WTC11 (cell line): ENCODE measurements around the gene ATP5F1A. TPM values are rescaled to one million over a fixed set of nuclear protein-coding genes. Genes with fewer than 3 reads are reported as not detected.

Experiments
- ATAC-seq: fragments of 200-7000 bp; cut with Tn5 transposase; 2 replicates; pipeline ENCODE4 v1.10.0; 2021; ENCODE audit warnings: mild to moderate bottlenecking, moderate library complexity
- CTCF ChIA-PET: fragments of 300-600 bp; sonication (Branson Sonifier 250); formaldehyde crosslinking; loops from one replicate; lab custom pipeline; 2021; ENCODE audit warnings: antibody characterized with exemption; lab: Charles Lee
- POLR2A ChIA-PET: fragments of 350-600 bp; sonication (Branson Sonifier 250); formaldehyde crosslinking; loops from one replicate; lab custom pipeline; 2021; ENCODE audit warnings: antibody characterized with exemption; lab: Charles Lee
- DNase-seq: peaks from one replicate; pipeline ENCODE4 v3.0.0; 2021; ENCODE audit warnings: low spot score
- H3K27ac Mint-ChIP-seq: 2 replicates; pipeline ENCODE4 v1.8.0; 2021; ENCODE audit warnings: mixed read lengths
- H3K27me3 Mint-ChIP-seq: 2 replicates; pipeline ENCODE4 v1.8.0; 2021; ENCODE audit warnings: low read depth, mild to moderate bottlenecking, moderate library complexity, mixed read lengths
- H3K36me3 Mint-ChIP-seq: 2 replicates; pipeline ENCODE4 v1.8.0; 2021; ENCODE audit warnings: mixed read lengths
- H3K4me1 Mint-ChIP-seq: 2 replicates; pipeline ENCODE4 v1.8.0; 2022; ENCODE audit warnings: mixed read lengths
- H3K4me3 Mint-ChIP-seq: 2 replicates; pipeline ENCODE4 v1.8.0; 2021; ENCODE audit warnings: mild to moderate bottlenecking, moderate library complexity, mixed read lengths
- H3K9me3 Mint-ChIP-seq: 2 replicates; pipeline ENCODE4 v1.8.0; 2021; ENCODE audit warnings: mixed read lengths
- AFF4 ChIP-seq: sonication (generic); formaldehyde crosslinking; IDR thresholded peaks from 2 replicates; pipeline ENCODE4 v1.8.1; 2023; ENCODE audit warnings: mild to moderate bottlenecking, missing genetic modification reagents, borderline replicate concordance
- AR ChIP-seq: fragments of 250-450 bp; sonication (Bioruptor Pico); IDR thresholded peaks from 2 replicates; pipeline ENCODE4 v1.9.0; 2021; ENCODE audit warnings: mild to moderate bottlenecking
- ATF6 ChIP-seq: sonication (generic); formaldehyde crosslinking; IDR thresholded peaks from 2 replicates; pipeline ENCODE4 v1.8.1; 2023; ENCODE audit warnings: mild to moderate bottlenecking, missing genetic modification reagents
- CBFB ChIP-seq: sonication (generic); formaldehyde crosslinking; IDR thresholded peaks from 2 replicates; pipeline ENCODE4 v1.8.1; 2022; ENCODE audit warnings: mild to moderate bottlenecking, low read depth, missing genetic modification reagents
- CREB1 ChIP-seq: sonication (generic); formaldehyde crosslinking; IDR thresholded peaks from 2 replicates; pipeline ENCODE4 v1.8.0; 2023; ENCODE audit warnings: mild to moderate bottlenecking, missing genetic modification reagents
- CTCF ChIP-seq: fragments of 200-600 bp; IDR thresholded peaks from 2 replicates; pipeline ENCODE4 v1.8.0; 2022; ENCODE audit warnings: antibody characterized with exemption
- E2F1 ChIP-seq: sonication (generic); formaldehyde crosslinking; IDR thresholded peaks from 2 replicates; pipeline ENCODE4 v1.8.0; 2022; ENCODE audit warnings: mild to moderate bottlenecking, missing genetic modification reagents
- E2F5 ChIP-seq: sonication (generic); formaldehyde crosslinking; IDR thresholded peaks from 2 replicates; pipeline ENCODE4 v1.8.1; 2022; ENCODE audit warnings: mild to moderate bottlenecking, moderate library complexity, missing genetic modification reagents
- ESRRA ChIP-seq: sonication (generic); formaldehyde crosslinking; IDR thresholded peaks from 2 replicates; pipeline ENCODE4 v1.8.1; 2022; ENCODE audit warnings: mild to moderate bottlenecking, missing genetic modification reagents, borderline replicate concordance
- ETV6 ChIP-seq: sonication (generic); formaldehyde crosslinking; IDR thresholded peaks from 2 replicates; pipeline ENCODE4 v1.8.1; 2022; ENCODE audit warnings: mild to moderate bottlenecking, missing genetic modification reagents
- FOXJ3 ChIP-seq: sonication (generic); formaldehyde crosslinking; IDR thresholded peaks from 2 replicates; pipeline ENCODE4 v1.9.0; 2021; ENCODE audit warnings: missing genetic modification reagents, mild to moderate bottlenecking, borderline replicate concordance
- FOXP1 ChIP-seq: sonication (generic); formaldehyde crosslinking; IDR thresholded peaks from 2 replicates; pipeline ENCODE4 v1.8.0; 2022; ENCODE audit warnings: missing genetic modification reagents, mild to moderate bottlenecking, moderate library complexity, borderline replicate concordance
- HMGXB4 ChIP-seq: sonication (generic); formaldehyde crosslinking; IDR thresholded peaks from 2 replicates; pipeline ENCODE4 v1.8.1; 2023; ENCODE audit warnings: mild to moderate bottlenecking, moderate library complexity, missing genetic modification reagents
- JAZF1 ChIP-seq: fragments of 250-450 bp; sonication (Bioruptor Pico); IDR thresholded peaks from 2 replicates; pipeline ENCODE4 v1.9.0; 2021; ENCODE audit warnings: moderate library complexity, mild to moderate bottlenecking, inconsistent platforms
- MXD4 ChIP-seq: fragments of 250-450 bp; sonication (Bioruptor Pico); IDR thresholded peaks from 2 replicates; pipeline ENCODE4 v1.8.0; 2021; ENCODE audit warnings: mild to moderate bottlenecking, moderate library complexity, borderline replicate concordance
- NFATC4 ChIP-seq: fragments of 250-450 bp; sonication (Bioruptor Pico); IDR thresholded peaks from 2 replicates; pipeline ENCODE4 v1.9.0; 2021; ENCODE audit warnings: mild to moderate bottlenecking
- SOX15 ChIP-seq: fragments of 250-450 bp; sonication (Bioruptor Pico); IDR thresholded peaks from 2 replicates; pipeline ENCODE4 v1.9.0; 2021; ENCODE audit warnings: mild to moderate bottlenecking
- ZBTB21 ChIP-seq: sonication (generic); formaldehyde crosslinking; IDR thresholded peaks from 2 replicates; pipeline ENCODE4 v1.8.1; 2023; ENCODE audit warnings: mild to moderate bottlenecking, missing genetic modification reagents, borderline replicate concordance
- ZNF416 ChIP-seq: fragments of 250-450 bp; sonication (Bioruptor Pico); IDR thresholded peaks from 2 replicates; pipeline ENCODE4 v1.9.0; 2021; ENCODE audit warnings: mild to moderate bottlenecking, inconsistent platforms
- ZNF423 ChIP-seq: fragments of 250-450 bp; sonication (Bioruptor Pico); IDR thresholded peaks from 2 replicates; pipeline ENCODE4 v2.1.2; 2022; ENCODE audit warnings: mild to moderate bottlenecking, moderate library complexity
- total RNA-seq: library from RNA; stranded (reverse); gene quantifications from 3 replicates; pipeline ENCODE4 v1.2.3, GENCODE V29; 2021

ATP5F1A gene
- total RNA-seq, 1 experiment from 2014 or later, result 825 TPM

GRCh38 chr18:46070815-46071652, 27.1 kb downstream of the ATP5F1A start:
- Mint-ChIP-seq H3K9me3 (peaks cover 3% of the 10 kb centered on the region; the same call in 1 of the 2 replicates), H3K27me3 (peaks cover 37% of the 10 kb centered on the region), H3K4me1 (peaks cover 7% of the 10 kb centered on the region; the same call in 1 of the 2 replicates), H3K36me3 (no peaks in the 10 kb centered on the region), H3K27ac (no peak overlapping the region), H3K4me3 (peak overlapping the region; percentile 63)
- DNase-seq (no peak), ATAC-seq (peak; percentile 9)
- POLR2A ChIA-PET, result no interaction called here
- TF ChIP-seq E2F1 (CRISPR knock-in tag) (no peak), ETV6 (CRISPR knock-in tag) (no peak), JAZF1 (CRISPR knock-in tag) (no peak), ATF6 (CRISPR knock-in tag) (no peak), NFATC4 (CRISPR knock-in tag) (no peak), CTCF (no peak), AFF4 (no peak), FOXP1 (CRISPR knock-in tag) (no peak), ZBTB21 (no peak)
- CTCF ChIA-PET, result interaction anchor here (0.6 to 0.9 kb wide), 2 partner anchors 161 to 409 kb away, joined by 3 to 4 read pairs; no protein-coding TSS in a partner anchor

- H3K27ac Mint-ChIP-seq, result no peak overlapping the region
- ATAC-seq (no peak), DNase-seq (no peak)
- H3K36me3 Mint-ChIP-seq, result no peaks in the 10 kb centered on the region
- peaks cover 3% of the 10 kb centered on the region; the same call in 1 of the 2 replicates for H3K9me3 Mint-ChIP-seq
- POLR2A ChIA-PET, result no interaction called here
- peaks cover 37% of the 10 kb centered on the region for H3K27me3 Mint-ChIP-seq
- peaks cover 7% of the 10 kb centered on the region; the same call in 1 of the 2 replicates for H3K4me1 Mint-ChIP-seq
- CTCF ChIA-PET, result no interaction called here
- H3K4me3 Mint-ChIP-seq, result no peak overlapping the region; the same call in 1 of the 2 replicates
- TF ChIP-seq ZNF416 (CRISPR knock-in tag) (no peak), AR (no peak), ZNF423 (CRISPR knock-in tag) (no peak), SOX15 (CRISPR knock-in tag) (no peak), HMGXB4 (no peak), CBFB (CRISPR knock-in tag) (no peak), ESRRA (CRISPR knock-in tag) (no peak), FOXJ3 (CRISPR knock-in tag) (no peak), CREB1 (CRISPR knock-in tag) (no peak), MXD4 (CRISPR knock-in tag) (no peak), E2F5 (no peak)
Observed at GRCh38 chr18:46070232-46070631, 27.9 kb downstream of the ATP5F1A start.
